ENCODE data around the gene TEN1. TPM values are rescaled to one million over a fixed set of nuclear protein-coding genes. Genes with fewer than 3 reads are reported as not detected.

TEN1 gene
- total and polyA plus RNA-seq, 2 of the 13 experiments (the other 11 are each of a cell fraction or from before 2014, with no cell fraction given): 18.0 to 21.3 TPM

- TF ChIP-seq ZNF574 (CRISPR knock-in tag; IDR thresholded peaks at IDR 0.05) (peak; percentile 55; the same call in 1 of the 2 replicates), RBFOX2 (IDR thresholded peaks at IDR 0.05; ENCODE audit: low read depth, low read length) (no peak), ZNF501 (CRISPR knock-in tag; IDR thresholded peaks at IDR 0.05) (peak; percentile 83), KAT8 (CRISPR knock-in tag; IDR thresholded peaks at IDR 0.05) (peak; percentile 51), KDM3A (CRISPR knock-in tag; IDR thresholded peaks at IDR 0.05; ENCODE audit: low read depth) (peak; percentile 78; the same call in 1 of the 2 replicates), FOXA3 (CRISPR knock-in tag; IDR thresholded peaks at IDR 0.05) (0 out of 2 replicates have a peak, but pooled peaks have one; percentile 12), RXRB (CRISPR knock-in tag; IDR thresholded peaks at IDR 0.05; ENCODE audit: borderline replicate concordance) (peak; percentile 56; the same call in 1 of the 2 replicates), MYPOP (CRISPR knock-in tag; IDR thresholded peaks at IDR 0.05) (no peak), RFXANK (CRISPR knock-in tag; IDR thresholded peaks at IDR 0.05) (0 out of 2 replicates have a peak, but pooled peaks have one; percentile 37), CTCF (CRISPR knock-in tag; IDR thresholded peaks at IDR 0.05) (peak; percentile 96), REPIN1 (CRISPR knock-in tag; IDR thresholded peaks at IDR 0.05; ENCODE audit: borderline replicate concordance, low read depth) (peak; percentile 30; the same call in 1 of the 2 replicates), TFE3 (CRISPR knock-in tag; IDR thresholded peaks at IDR 0.05) (peak; percentile 23; the same call in 1 of the 2 replicates), ZFX (CRISPR knock-in tag; IDR thresholded peaks at IDR 0.05; ENCODE audit: low read depth) (peak; percentile 56), TEAD3 (CRISPR knock-in tag; optimal IDR thresholded peaks at IDR 0.05; ENCODE audit: borderline replicate concordance) (peak; percentile 25), GABPB1 (CRISPR knock-in tag; IDR thresholded peaks at IDR 0.05) (0 out of 2 replicates have a peak, but pooled peaks have one; percentile 26)
- TF ChIP-seq, protein P1, sequence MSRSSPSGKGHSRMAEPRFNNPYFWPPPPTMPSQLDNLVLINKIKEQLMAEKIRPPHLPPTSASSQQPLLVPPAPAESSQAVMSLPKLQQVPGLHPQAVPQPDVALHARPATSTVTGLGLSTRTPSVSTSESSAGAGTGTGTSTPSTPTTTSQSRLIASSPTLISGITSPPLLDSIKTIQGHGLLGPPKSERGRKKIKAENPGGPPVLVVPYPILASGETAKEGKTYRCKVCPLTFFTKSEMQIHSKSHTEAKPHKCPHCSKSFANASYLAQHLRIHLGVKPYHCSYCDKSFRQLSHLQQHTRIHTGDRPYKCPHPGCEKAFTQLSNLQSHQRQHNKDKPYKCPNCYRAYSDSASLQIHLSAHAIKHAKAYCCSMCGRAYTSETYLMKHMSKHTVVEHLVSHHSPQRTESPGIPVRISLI (CRISPR knock-in tag; IDR thresholded peaks at IDR 0.05; ENCODE audit: borderline replicate concordance): 0 out of 2 replicates have a peak, but pooled peaks have one; percentile 34
- TF ChIP-seq, protein P2, sequence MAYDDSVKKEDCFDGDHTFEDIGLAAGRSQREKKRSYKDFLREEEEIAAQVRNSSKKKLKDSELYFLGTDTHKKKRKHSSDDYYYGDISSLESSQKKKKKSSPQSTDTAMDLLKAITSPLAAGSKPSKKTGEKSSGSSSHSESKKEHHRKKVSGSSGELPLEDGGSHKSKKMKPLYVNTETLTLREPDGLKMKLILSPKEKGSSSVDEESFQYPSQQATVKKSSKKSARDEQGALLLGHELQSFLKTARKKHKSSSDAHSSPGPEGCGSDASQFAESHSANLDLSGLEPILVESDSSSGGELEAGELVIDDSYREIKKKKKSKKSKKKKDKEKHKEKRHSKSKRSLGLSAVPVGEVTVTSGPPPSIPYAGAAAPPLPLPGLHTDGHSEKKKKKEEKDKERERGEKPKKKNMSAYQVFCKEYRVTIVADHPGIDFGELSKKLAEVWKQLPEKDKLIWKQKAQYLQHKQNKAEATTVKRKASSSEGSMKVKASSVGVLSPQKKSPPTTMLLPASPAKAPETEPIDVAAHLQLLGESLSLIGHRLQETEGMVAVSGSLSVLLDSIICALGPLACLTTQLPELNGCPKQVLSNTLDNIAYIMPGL (CRISPR knock-in tag; IDR thresholded peaks at IDR 0.05; ENCODE audit: borderline replicate concordance in 1 of 2, low read depth in 1 of 2): peak; percentile 52 to 69; a peak in 3 of 4 replicates
These were observed 26.5 kb downstream of the TEN1 start (continued) for GRCh38 chr17:76005263-76006149.

Measured in HepG2 (cell line).